Urinary bladder (tissue), 4 donors: ENCODE measurements around the gene AMER3. TPM values are rescaled to one million over a fixed set of nuclear protein-coding genes. Genes with fewer than 3 reads are reported as not detected.

Experiments used
- DNase-seq: peaks from one replicate; pipeline ENCODE4 v3.0.0-alpha.2; 2015; ENCODE audit errors: extremely low spot score
- H3K27ac ChIP-seq: one replicate; pipeline ENCODE4 v1.5.1; 2013; ENCODE audit warnings: low read depth, mild to moderate bottlenecking, moderate library complexity
- H3K36me3 ChIP-seq: one replicate; pipeline ENCODE4 v1.6.1; 2013; ENCODE audit warnings: mild to moderate bottlenecking, moderate library complexity; ENCODE audit not compliant: insufficient read depth
- H3K4me1 ChIP-seq: one replicate; pipeline ENCODE4 v1.6.1; 2013; ENCODE audit warnings: mild to moderate bottlenecking, moderate library complexity; ENCODE audit not compliant: insufficient read depth
- H3K4me3 ChIP-seq: one replicate; pipeline ENCODE4 v1.5.1; 2013; ENCODE audit warnings: low read depth, low read length
- WGBS: extraction: QIAGEN DNeasy Blood & Tissue Kit; methylation state at CpG from one replicate; pipeline ENCODE4 v1.1.7; 2013; 5-methylcytosine and 5-hydroxymethylcytosine counted together
- polyA plus RNA-seq: library from polyadenylated mRNA; stranded (reverse); fragments of 200-250 nt; gene quantifications from one replicate; pipeline ENCODE4 v1.2.3, GENCODE V29; 2013
- total RNA-seq: library from RNA; depleted of rRNA; stranded (reverse); fragments of >200 nt; gene quantifications from one replicate; pipeline ENCODE4 v1.2.3, GENCODE V29; 2014
- donor health status: healthy with polysubstance abuse.
- donor health status: healthy.

Gene AMER3
- total and polyA plus RNA-seq, 2 donors: 0.05 to 0.42 TPM

GRCh38 chr2:130760754-130761751 lies 5.7 kb downstream of the AMER3 start:
- WGBS: 73% methylated on average over 14 of the region's 14 CpGs
- Histone ChIP-seq H3K4me3 (no peak overlapping the region), H3K4me1 (no peaks in the 10 kb centered on the region), H3K27ac (no peak overlapping the region), H3K36me3 (no peaks in the 10 kb centered on the region)
- DNase-seq: no peak

- H3K36me3 ChIP-seq: no peaks in the 10 kb centered on the region
- no peak overlapping the region for H3K4me3 ChIP-seq
- H3K4me1 ChIP-seq: no peaks in the 10 kb centered on the region
- no peak for DNase-seq
- no peak overlapping the region for H3K27ac ChIP-seq
- 80% methylated on average over 37 of the region's 37 CpGs for WGBS
These were observed 6.9 kb downstream of the AMER3 start for GRCh38 chr2:130762031-130762909.

- DNase-seq: no peak
- Histone ChIP-seq H3K27ac (no peak overlapping the region), H3K36me3 (no peaks in the 10 kb centered on the region), H3K4me1 (no peaks in the 10 kb centered on the region), H3K4me3 (no peak overlapping the region)
- 85% methylated on average over 22 of the region's 22 CpGs for WGBS
These were observed 7.6 kb downstream of the AMER3 start for GRCh38 chr2:130762910-130763385.

- Histone ChIP-seq H3K27ac (no peak overlapping the region), H3K36me3 (no peaks in the 10 kb centered on the region), H3K4me3 (no peak overlapping the region), H3K4me1 (no peaks in the 10 kb centered on the region)
- no peak for DNase-seq
- 86% methylated on average over 12 of the region's 12 CpGs for WGBS
These were observed 8.1 kb downstream of the AMER3 start for GRCh38 chr2:130763405-130763804.

- Histone ChIP-seq H3K27ac (no peak overlapping the region), H3K36me3 (no peaks in the 10 kb centered on the region), H3K4me3 (no peak overlapping the region), H3K4me1 (no peaks in the 10 kb centered on the region)
- WGBS: 84% methylated on average over 15 of the region's 15 CpGs
- no peak for DNase-seq
These were observed 8.9 kb downstream of the AMER3 start for GRCh38 chr2:130764035-130764820.

GRCh38 chr2:130764821-130765115 lies 9.4 kb downstream of the AMER3 start:
- Histone ChIP-seq H3K4me3 (no peak overlapping the region), H3K4me1 (no peaks in the 10 kb centered on the region), H3K36me3 (no peaks in the 10 kb centered on the region), H3K27ac (no peak overlapping the region)
- DNase-seq: no peak
- 85% methylated on average over 5 of the region's 5 CpGs for WGBS

GRCh38 chr2:130765464-130765863 lies 10.1 kb downstream of the AMER3 start:
- Histone ChIP-seq H3K27ac (no peak overlapping the region), H3K4me3 (no peak overlapping the region), H3K4me1 (no peaks in the 10 kb centered on the region), H3K36me3 (no peaks in the 10 kb centered on the region)
- WGBS: 80% methylated on average over 6 of the region's 6 CpGs
- DNase-seq: no peak

GRCh38 chr2:130766037-130766436 lies 10.7 kb downstream of the AMER3 start:
- no peak overlapping the region for H3K4me3 ChIP-seq
- WGBS: 86% methylated on average over 7 of the region's 7 CpGs
- no peaks in the 10 kb centered on the region for H3K36me3 ChIP-seq
- H3K4me1 ChIP-seq: no peaks in the 10 kb centered on the region
- DNase-seq: no peak
- H3K27ac ChIP-seq: no peak overlapping the region

GRCh38 chr2:130766711-130767407 lies 11.5 kb downstream of the AMER3 start:
- no peak for DNase-seq
- H3K36me3 ChIP-seq: no peaks in the 10 kb centered on the region
- H3K27ac ChIP-seq: no peak overlapping the region
- no peak overlapping the region for H3K4me3 ChIP-seq
- no peaks in the 10 kb centered on the region for H3K4me1 ChIP-seq
- WGBS: 75% methylated on average over 12 of the region's 12 CpGs

- no peaks in the 10 kb centered on the region for H3K4me1 ChIP-seq
- H3K4me3 ChIP-seq: no peak overlapping the region
- no peaks in the 10 kb centered on the region for H3K36me3 ChIP-seq
- no peak overlapping the region for H3K27ac ChIP-seq
- no peak for DNase-seq
- 59% methylated on average over 7 of the region's 7 CpGs for WGBS
These were observed 12.1 kb downstream of the AMER3 start for GRCh38 chr2:130767408-130767775.

- WGBS: 83% methylated on average over 17 of the region's 17 CpGs
- DNase-seq: no peak
- Histone ChIP-seq H3K4me3 (no peak overlapping the region), H3K36me3 (no peaks in the 10 kb centered on the region), H3K27ac (no peak overlapping the region), H3K4me1 (no peaks in the 10 kb centered on the region)
These were observed 13.0 kb downstream of the AMER3 start for GRCh38 chr2:130768191-130768855.

- DNase-seq: no peak
- no peaks in the 10 kb centered on the region for H3K4me1 ChIP-seq
- WGBS: 60% methylated on average over 7 of the region's 7 CpGs
- H3K36me3 ChIP-seq: no peaks in the 10 kb centered on the region
- no peak overlapping the region for H3K27ac ChIP-seq
- no peak overlapping the region for H3K4me3 ChIP-seq
These were observed 14.1 kb downstream of the AMER3 start for GRCh38 chr2:130769343-130769907.
